ENCODE data around the gene PTPRK. TPM values are rescaled to one million over a fixed set of nuclear protein-coding genes. Genes with fewer than 3 reads are reported as not detected.
"Not testable (repeated sequence)": the region's sequence is repeated elsewhere in the genome, so short reads cannot be mapped to it uniquely, and the experiment has no call there.

The PTPRK gene
- total RNA-seq, 1 donor from 2014 or later: 438 TPM

GRCh38 chr6:127950566-127951145, 569.7 kb downstream of the PTPRK start:
- DNase-seq: no peak

- DNase-seq: no peak
Observed at GRCh38 chr6:127949251-127949650, 571.1 kb downstream of the PTPRK start.

DNA sequence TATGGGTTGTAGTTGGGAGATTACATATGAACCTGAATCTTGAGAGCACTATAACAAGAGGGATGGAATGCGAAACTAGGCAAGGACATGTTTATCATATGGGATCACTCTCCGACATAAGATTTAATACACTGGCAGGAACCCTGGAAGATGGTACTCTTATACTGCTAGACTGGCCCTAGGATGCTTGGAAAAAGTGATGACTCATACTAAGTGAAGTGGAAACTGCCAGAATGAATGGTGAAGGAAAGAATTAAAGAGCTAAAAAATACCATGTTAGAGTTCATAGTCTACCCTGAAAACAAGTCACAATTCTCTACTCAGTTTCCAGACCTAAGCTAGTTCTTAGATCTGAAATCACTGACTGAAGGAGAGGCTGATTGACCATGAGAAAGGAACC, 574.0 kb downstream of the PTPRK start:
- no peak for DNase-seq

DNA sequence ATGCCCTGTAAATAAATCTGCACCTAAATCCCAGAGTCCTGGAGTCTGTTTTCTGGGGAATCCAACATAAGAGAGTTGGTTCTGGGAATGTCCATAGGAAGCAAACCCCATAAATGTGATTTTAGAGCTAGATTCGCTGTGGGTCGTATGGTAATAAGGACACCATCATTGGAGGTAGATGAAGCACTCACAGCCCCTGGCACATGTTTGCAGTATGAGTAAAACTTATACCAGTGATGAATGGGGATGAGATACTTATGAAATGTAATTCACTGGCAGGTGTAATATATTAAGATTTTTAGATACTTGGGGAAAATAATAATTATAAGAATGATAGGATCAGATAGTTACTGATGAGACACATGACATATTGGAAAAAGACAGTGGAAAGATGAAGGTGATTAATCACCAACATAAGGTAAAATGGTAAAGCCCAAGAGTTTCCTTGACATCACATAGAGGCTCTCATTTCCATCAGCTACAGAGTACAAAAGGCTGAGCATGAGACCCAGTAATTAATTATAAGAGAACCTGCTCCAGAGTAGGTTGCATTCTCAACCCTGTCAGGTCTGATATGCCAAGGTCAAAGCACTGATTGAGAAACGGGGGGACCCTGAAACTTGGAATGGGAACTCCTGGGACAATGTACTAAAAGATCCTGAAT, 574.8 kb downstream of the PTPRK start:
- DNase-seq: no peak

DNA sequence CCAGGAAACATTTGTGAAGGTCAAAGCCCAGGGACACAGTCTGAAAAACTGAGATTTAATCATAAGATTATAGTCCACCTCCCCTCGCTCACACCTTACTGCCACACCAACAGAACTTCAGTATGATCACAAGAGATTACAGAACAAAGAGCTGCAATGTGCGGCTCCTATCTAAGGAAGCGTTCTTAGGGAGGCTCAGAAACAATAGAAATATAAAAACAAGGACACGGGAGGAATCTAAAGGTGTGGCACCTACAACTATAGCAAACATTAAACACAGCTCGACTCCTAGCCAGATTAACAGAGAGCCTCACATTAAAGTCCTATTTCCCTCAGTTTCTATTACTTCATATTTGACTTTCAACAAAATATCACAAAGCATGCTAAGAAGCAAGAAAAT, 579.2 kb downstream of the PTPRK start:
- DNase-seq: no peak

DNA sequence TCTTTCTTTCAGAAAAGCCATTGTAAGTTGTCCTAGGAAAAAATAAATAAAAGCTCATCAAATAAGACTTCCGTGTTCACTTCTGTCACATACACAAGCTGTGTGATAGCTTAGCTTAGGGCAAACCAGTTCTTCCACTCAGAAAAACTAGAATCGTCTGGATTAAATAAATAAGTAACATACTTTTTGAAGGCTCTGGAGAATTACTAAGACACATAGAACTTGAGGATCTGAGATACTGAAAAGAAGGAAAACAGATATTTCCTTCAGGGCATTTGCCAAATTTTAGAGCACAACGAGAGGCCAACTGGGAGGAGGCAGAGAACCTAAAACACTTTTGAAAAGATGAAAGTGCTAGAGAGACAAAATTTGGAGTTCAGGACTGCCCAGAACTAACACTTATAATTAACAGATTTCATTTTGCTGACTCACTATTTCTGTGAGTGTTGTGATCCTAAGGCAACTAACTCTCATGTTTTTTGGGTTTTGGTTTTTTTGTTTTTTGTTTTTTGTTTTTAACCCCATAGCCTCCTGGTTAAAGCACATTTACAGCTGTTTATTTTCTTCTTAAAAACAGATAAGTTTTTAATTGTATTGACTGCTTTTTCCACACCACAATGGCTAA, 580.8 kb downstream of the PTPRK start:
- no peak for DNase-seq

GRCh38 chr6:127938701-127939100, 581.7 kb downstream of the PTPRK start:
- no peak for DNase-seq

- no peak for DNase-seq
Observed at GRCh38 chr6:127937747-127938146, 582.7 kb downstream of the PTPRK start.

DNA sequence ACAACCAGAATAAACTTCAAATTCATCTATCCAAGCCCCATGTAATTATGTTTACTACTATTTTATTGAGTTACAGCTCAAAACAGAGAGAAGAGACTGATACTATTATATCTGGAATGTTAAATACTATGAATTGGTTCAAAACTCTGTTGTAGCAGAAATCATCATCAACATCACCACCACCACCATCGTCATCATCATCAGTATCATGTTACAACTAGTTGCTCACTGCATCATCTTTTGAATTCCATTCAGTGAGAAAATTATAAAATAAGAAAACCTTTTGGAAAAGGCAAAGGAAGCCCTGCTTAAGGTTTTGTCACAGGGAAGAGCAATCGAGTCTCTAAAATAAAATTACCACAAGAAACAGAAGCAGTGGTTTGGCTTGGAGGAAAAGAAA, 583.3 kb downstream of the PTPRK start:
- DNase-seq: no peak

GRCh38 chr6:127934956-127935355, 585.4 kb downstream of the PTPRK start:
- DNase-seq: no peak

- DNase-seq: no peak
Observed at GRCh38 chr6:127933852-127934840, 586.3 kb downstream of the PTPRK start.

DNA sequence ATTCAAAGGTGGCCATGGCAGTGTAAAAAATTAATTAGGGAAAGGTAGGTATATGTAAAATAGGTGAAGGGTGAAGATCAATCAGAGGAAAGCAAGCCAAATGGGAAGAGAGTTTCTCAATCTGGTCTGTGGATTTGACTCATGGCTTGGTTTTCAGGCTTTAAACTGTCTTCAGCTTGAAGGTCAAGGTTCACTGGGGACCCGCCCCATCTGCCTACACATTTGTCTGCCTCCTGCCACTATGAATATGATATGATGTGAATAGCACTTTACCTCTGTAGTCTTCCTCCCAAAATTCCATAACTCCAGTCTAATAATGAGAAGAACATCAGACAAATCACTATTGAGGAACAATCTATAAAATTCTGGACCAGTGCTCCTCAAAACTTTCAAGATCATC, 587.3 kb downstream of the PTPRK start:
- no peak for DNase-seq

DNA sequence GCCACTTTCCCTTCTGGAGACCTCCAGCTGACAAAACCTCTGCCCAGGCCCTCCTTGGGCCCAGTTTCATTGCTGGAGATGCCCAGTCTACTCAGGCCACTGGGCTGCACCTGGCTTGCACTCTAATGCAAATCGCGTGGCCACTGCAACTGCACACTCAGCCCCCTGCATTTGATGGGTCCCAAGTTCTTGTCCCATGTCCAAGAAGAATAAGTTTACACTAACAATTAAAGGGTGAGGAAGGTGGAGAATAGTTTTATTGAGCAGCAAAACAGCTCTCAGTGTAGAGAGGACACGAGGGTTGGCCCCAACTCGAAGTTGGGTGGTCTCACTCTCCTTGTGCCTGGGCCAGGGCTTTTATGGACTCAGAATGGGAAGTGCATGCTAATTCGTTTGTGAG, 587.7 kb downstream of the PTPRK start:
- DNase-seq: no peak

- not testable (repeated sequence) for DNase-seq
Observed at GRCh38 chr6:127926441-127926840, 594.0 kb downstream of the PTPRK start.

DNA sequence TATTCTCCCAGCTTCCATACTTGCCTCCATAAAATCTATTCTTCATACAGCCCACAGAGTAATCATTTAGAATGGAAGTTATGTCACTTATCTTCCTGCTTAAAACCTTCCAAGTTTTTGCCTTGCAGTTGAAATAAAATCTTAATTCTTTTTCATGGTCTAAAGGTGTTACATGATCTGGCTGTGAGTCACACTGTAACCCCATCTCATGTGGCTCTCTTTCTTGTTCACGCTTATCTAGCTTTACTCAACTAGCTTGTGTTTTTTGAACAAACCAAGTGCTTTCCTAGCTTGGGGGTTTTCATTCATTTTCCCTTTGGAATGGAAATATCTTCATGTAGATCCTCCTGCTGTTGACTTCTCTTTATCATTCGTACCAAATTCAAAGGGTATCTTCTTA, 596.0 kb downstream of the PTPRK start:
- DNase-seq: no peak

DNA sequence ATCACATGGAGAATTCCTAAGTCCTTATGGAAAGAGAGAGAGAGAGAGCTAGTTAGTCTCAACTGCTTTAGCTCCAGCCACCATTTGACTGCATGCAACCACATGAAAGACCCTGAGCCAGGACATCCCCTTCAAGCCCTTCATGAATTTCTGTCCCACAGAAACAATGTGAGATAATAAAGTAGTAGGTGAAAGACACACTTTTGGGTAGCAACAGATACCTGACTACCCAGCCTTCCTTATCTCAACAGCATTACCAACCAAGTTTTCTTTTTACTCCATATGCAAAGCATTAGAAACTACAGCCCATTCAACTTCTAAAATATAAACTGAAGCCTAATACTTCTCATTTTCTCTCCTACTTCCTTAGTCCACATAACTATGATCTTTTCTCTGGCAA, 596.4 kb downstream of the PTPRK start:
- DNase-seq: no peak

DNA sequence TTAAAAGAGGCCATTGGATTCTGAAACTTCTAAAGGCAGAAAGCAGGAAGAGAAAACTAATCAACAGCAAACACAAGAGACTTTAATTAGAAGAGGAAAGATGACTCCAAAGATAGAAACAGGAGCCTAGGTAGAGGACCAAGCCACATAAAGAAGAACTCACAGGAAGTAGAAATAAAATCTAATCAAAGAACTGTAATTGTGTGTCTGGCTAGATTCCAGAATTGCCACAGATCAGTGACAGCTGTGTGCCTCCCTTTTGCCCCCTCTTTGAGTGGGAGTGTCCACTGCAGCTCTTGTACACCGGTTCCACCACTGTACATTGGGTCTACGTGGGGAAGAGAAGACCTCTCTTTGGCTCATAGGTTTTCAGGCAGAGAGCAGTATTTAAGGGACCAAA, 597.3 kb downstream of the PTPRK start:
- no peak for DNase-seq

DNA sequence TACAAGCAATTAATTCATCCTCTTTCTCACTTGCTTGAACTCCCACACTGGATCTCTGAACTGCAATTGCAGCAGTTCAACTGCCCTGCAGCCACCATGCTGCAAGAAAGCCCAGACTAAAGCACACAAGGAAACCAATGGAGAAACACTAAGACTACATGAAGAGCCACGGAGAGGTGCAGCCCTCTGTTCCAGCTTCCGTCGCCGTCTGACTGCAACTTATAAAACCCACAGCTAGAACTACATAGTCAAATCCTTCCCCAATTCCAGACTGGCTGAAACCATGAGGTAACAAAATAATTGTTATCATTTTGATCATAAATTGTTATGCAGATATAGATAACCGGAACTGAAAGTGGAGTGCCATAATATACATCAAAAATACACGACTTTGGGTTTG, 598.4 kb downstream of the PTPRK start:
- no peak for DNase-seq

- no peak for DNase-seq
Observed at GRCh38 chr6:127920804-127921203, 599.6 kb downstream of the PTPRK start.

Data from occipital lobe (tissue), 2 donors.